ENCODE measurements around the gene ANXA3. TPM values are rescaled to one million over a fixed set of nuclear protein-coding genes. Genes with fewer than 3 reads are reported as not detected.

ANXA3 gene
- polyA plus RNA-seq, 1 of the 3 experiments (the other 2 are of a cell fraction) = 13.8 TPM

DNA sequence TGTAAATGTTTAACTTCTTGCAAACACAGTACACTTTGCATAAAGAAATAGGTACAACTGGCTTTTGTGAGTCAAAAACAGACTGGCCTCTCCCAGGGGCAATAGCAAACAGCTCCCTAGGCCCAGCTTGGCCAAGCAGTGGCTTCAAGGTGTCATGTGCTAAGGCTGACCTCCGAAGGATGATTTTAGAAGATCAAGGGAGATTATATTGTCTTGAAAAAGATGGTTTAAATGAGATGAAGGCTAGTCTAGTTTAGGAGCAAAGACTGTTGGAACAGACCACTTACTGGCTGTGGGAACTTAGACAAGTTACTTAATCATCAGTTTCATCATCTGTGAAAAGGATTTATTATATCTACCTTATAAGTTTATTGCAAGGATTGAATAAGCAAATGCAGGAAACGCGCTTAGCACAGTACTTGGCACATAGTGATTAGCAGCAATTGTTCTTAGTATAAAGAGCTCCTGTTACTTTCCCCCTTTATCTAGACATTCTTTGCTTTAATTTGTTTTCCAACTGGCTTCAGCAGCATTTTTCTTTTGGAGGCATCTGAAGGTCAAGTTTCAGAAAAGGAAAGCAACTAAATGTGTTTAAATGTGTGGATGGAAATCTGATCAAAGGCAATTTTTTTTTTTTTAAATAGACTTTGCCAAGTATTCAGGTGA, 17.2 kb downstream of the ANXA3 start:
- Histone ChIP-seq H3K9me3 (no peaks in the 10 kb centered on the region), H3F3A (replicated peaks; ENCODE audit: insufficient read depth) (peaks cover 8% of the 10 kb centered on the region), H3K9me2 (no peaks in the 10 kb centered on the region), H3K4me2 (no peak overlapping the region), H4K20me1 (ENCODE audit: insufficient read depth) (no peaks in the 10 kb centered on the region), H3K4me1 (ENCODE audit: control insufficient read depth in 1 of 2, insufficient read depth in 2 of 2, low read depth in 1 of 2, low read length in 1 of 2) (peaks cover 0 to 9% of the 10 kb centered on the region in 2 experiments; a peak in 3 of 4 replicates), H2AFZ (ENCODE audit: low read depth) (no peak overlapping the region), H3K79me2 (ENCODE audit: insufficient read depth) (no peaks in the 10 kb centered on the region), H3K9ac (no peak overlapping the region), H3K27ac (ENCODE audit: low read depth in 2 of 2, low read length in 1 of 2) (peak overlapping the region; percentile 40 to 68; a peak in 3 of 4 replicates), H3K27me3 (ENCODE audit: insufficient read depth) (no peaks in the 10 kb centered on the region), H3K36me3 (replicated peaks in 1 of 2; ENCODE audit: control insufficient read depth in 1 of 2, insufficient read depth in 2 of 2, low read length in 1 of 2) (no peaks in the 10 kb centered on the region), H3K4me3 (ENCODE audit: low read depth in 2 of 2, low read length in 1 of 2) (no peak overlapping the region)
- WGBS (ENCODE audit: low lambda C conversion rate) = 92% methylated on average over 3 of the region's 3 CpGs
- ChIA-PET CTCF (interaction anchor here (0.7 to 1.2 kb wide), 3 partner anchors 13 to 76 kb away, joined by 3 to 4 read pairs (median 4); no protein-coding TSS in a partner anchor), POLR2A (no interaction called here)
- TF ChIP-seq FOXJ3 (CRISPR knock-in tag; IDR thresholded peaks at IDR 0.05) = no peak
- TF ChIP-seq CHD2 (IDR thresholded peaks at IDR 0.05; ENCODE audit: low read length, partially characterized antibody) = no peak
- TF ChIP-seq YY1 (IDR thresholded peaks at IDR 0.05; ENCODE audit: low read depth) = no peak
- TF ChIP-seq SIN3A (IDR thresholded peaks at IDR 0.05; ENCODE audit: borderline replicate concordance, low read depth, low read length) = no peak
- TF ChIP-seq USF2 (IDR thresholded peaks at IDR 0.05; ENCODE audit: borderline replicate concordance, low read depth, low read length) = no peak
- TF ChIP-seq CTCF (IDR thresholded peaks at IDR 0.05) = no peak
- no peak for TF ChIP-seq ELF1 (IDR thresholded peaks at IDR 0.05)
- TF ChIP-seq MEF2A (IDR thresholded peaks at IDR 0.05; ENCODE audit: borderline replicate concordance, low read depth) = no peak
- no peak for TF ChIP-seq RXRA (IDR thresholded peaks at IDR 0.05; ENCODE audit: borderline replicate concordance, low read depth)
- no peak for TF ChIP-seq MXI1 (IDR thresholded peaks at IDR 0.05; ENCODE audit: low read depth, low read length)
- TF ChIP-seq POLR2AphosphoS5 (IDR thresholded peaks at IDR 0.05; ENCODE audit: low read depth, low read length) = no peak
- TF ChIP-seq NRF1 (IDR thresholded peaks at IDR 0.05; ENCODE audit: low read depth, low read length) = no peak
- no peak for DNase-seq

DNA sequence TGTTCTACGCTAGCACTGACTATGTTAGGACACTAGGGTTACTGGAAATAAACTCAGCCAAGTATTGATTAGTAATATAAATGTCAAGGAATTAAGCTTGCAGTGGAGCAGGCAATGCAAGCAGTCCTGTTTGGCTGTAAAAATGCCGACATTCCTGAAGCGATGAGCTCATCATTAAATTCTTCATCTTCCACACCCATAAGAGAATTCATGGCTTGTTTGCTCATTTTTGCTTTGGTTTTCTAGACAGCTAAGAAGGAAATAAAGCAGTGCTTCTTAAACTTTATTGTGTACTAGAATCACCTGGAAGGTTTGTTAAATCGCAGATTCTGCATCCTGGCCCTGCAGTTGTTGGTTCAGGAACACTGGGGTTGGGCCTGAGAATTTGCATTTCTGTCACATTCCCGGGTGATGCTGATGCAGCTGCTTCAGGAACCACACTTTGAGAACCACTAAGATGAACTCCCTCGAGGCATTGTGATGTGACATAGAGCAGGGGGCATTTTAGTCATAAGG, 17.8 kb downstream of the ANXA3 start:
- Histone ChIP-seq H3K27ac (ENCODE audit: low read depth in 2 of 2, low read length in 1 of 2) (peak overlapping the region; percentile 40 to 68; a peak in 3 of 4 replicates), H3K9ac (no peak overlapping the region), H3K4me3 (ENCODE audit: low read depth in 2 of 2, low read length in 1 of 2) (no peak overlapping the region), H3K36me3 (replicated peaks in 1 of 2; ENCODE audit: control insufficient read depth in 1 of 2, insufficient read depth in 2 of 2, low read length in 1 of 2) (no peaks in the 10 kb centered on the region), H4K20me1 (ENCODE audit: insufficient read depth) (no peaks in the 10 kb centered on the region), H3K4me1 (ENCODE audit: control insufficient read depth in 1 of 2, insufficient read depth in 2 of 2, low read depth in 1 of 2, low read length in 1 of 2) (peaks cover 0 to 9% of the 10 kb centered on the region in 2 experiments; a peak in 3 of 4 replicates), H3K27me3 (ENCODE audit: insufficient read depth) (no peaks in the 10 kb centered on the region), H2AFZ (ENCODE audit: low read depth) (peak overlapping the region; percentile 75; the same call in 1 of the 2 replicates), H3K79me2 (ENCODE audit: insufficient read depth) (no peaks in the 10 kb centered on the region), H3K9me2 (no peaks in the 10 kb centered on the region), H3K9me3 (no peaks in the 10 kb centered on the region), H3F3A (replicated peaks; ENCODE audit: insufficient read depth) (peaks cover 8% of the 10 kb centered on the region), H3K4me2 (no peak overlapping the region)
- 49% methylated on average over 6 of the region's 6 CpGs for WGBS (ENCODE audit: low lambda C conversion rate)
- ChIA-PET POLR2A (no interaction called here), CTCF (interaction anchor here (1.1 to 1.2 kb wide), 2 partner anchors 12 to 38 kb away, joined by 3 to 4 read pairs; no protein-coding TSS in a partner anchor)
- no peak for DNase-seq
- TF ChIP-seq FOSL2 (IDR thresholded peaks at IDR 0.05; ENCODE audit: borderline replicate concordance, low read depth) = peak; percentile 45; the same call in 1 of the 2 replicates
- TF ChIP-seq TAF1 (IDR thresholded peaks at IDR 0.05; ENCODE audit: borderline replicate concordance, low read depth, low read length) = no peak
- no peak for TF ChIP-seq EZH2phosphoT487 (IDR thresholded peaks at IDR 0.05; ENCODE audit: borderline replicate concordance, low read depth)
- TF ChIP-seq JUND (IDR thresholded peaks at IDR 0.05) = peak; percentile 51
- TF ChIP-seq USF2 (IDR thresholded peaks at IDR 0.05; ENCODE audit: borderline replicate concordance, low read depth, low read length) = no peak
- no peak for TF ChIP-seq RAD21 (IDR thresholded peaks at IDR 0.05; ENCODE audit: low read length)
- TF ChIP-seq CTCF (IDR thresholded peaks at IDR 0.05) = no peak
- peak; percentile 57 for TF ChIP-seq TCF12 (IDR thresholded peaks at IDR 0.05)
- TF ChIP-seq TEAD4 (IDR thresholded peaks at IDR 0.05; ENCODE audit: borderline replicate concordance, insufficient read depth) = peak; percentile 72
- TF ChIP-seq SMC3 (IDR thresholded peaks at IDR 0.05; ENCODE audit: low read depth, low read length) = no peak
- peak; percentile 71 for TF ChIP-seq NFIC (IDR thresholded peaks at IDR 0.05; ENCODE audit: borderline replicate concordance)
- no peak; a peak in 1 of 4 replicates for TF ChIP-seq EP300 (IDR thresholded peaks at IDR 0.05; ENCODE audit: borderline replicate concordance in 1 of 2, low read depth in 1 of 2, low read length in 1 of 2)
